ENCODE data around the gene SERPINB12.

Gene SERPINB12

DNA sequence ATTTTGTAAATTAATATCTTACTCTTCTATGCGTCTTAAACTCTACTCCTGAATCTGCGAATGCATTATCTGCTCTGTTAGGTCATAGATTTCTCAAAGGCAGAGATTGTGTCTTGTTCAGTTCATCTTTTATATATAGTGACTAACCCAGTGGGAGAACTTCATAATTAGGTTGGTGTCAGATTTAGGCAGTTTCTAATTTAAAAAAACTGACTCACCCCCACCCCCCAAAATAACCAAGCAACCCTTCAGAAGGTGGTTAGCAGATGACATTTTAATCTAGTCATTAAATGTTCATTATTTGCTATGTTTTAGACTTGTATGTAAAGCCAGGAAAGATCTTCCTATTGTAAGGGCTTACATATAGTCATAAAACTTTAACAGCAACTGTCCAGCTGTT, 10.4 kb downstream of the SERPINB12 start:
- no peak for DNase-seq

DNA sequence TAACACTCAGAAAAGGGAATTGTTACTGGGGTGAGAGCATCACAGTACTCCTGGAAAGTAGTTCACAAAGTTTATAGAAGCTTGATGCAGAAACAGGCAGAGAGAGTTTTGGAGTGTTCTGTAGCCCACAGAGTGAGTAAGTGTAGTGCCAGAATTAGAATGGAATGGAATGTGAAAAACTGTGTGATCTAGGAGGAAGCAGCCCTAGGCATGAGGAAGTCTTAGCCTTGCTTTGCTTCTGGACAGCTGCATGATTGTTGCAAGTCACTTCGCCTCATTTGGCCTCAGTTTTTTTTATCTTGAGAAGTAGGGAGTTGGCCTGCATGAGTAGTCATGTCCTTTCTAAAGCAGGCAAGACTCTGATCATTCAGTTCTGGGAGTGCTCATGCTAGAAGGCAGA, 10.9 kb downstream of the SERPINB12 start:
- DNase-seq: no peak

DNA sequence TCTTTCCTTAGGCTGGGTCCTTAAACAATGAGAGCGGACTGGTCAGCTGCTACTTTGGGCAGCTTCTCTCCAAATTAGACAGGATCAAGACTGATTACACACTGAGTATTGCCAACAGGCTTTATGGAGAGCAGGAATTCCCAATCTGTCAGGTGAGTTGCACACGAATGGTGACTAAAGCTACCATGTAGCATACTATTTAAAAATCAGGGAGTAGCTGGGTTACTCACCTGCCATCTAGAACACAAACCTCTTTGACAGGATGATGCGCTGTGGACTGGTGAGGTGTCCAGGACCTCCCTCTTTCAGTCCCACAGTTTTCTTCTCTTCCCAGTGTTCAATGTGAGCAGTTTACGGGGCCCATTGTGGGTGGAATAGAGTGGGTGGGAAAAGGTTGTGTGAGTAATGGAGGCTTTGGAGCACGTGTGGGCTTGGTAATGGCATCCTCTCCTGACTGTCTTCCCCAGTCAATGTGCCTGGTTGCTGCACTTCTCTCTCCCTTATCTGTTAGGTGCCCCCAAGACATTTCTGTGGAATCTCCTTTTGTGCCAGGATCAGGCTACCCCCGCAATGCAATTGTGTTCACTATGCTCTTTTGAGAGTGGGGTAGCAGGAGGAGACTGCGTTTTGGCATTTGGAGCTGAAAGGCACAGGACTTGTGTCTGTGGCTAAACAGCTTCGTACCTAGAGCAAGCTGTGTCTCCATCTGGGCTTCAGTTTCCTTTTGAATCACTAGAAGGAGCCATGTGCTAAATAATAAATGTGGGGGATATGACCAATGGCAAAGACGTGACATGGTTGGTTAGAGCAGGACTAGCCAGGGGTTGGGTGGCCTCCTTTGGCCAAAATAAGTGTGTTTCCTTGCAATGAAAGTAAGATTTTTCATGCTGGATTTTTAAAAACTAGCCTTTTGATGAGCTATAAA, 17.7 kb downstream of the SERPINB12 start:
- DNase-seq: no peak

DNA sequence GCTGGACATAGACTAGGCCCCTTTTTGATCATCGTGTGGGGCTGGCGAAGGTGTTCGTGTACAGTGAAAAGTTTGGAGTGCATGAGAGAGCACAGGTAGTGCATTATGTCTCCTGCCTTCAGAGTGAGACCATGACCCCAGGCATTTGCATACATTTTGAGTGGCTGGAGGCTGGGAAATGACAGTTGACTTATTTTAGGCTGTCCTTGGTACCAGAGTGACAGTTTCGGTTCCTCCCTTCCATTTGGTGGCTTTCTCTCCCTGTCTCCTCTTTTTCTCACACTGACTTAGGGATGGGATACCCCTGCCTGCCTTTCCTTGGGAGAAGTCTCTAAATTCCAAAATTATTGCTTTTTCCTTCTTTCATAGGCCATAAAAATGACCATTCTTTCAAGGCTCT, 20.1 kb downstream of the SERPINB12 start:
- no peak for DNase-seq

DNA sequence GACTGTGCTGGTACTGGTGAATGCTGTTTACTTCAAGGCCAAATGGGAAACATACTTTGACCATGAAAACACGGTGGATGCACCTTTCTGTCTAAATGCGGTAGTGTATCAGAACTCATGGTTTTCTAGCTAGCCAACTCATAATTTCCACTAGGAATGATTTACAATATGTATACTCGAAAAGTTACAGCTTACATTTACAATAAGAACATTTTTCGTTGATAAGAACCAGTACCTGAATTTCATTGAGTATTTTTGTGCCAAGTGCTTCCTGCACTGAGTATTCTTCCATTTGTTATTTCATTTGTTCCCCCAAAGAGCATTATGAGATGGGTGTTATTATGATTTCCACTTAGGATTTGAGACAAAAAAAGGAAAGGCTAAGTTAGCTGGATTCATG, 21.9 kb downstream of the SERPINB12 start:
- DNase-seq: no peak

DNA sequence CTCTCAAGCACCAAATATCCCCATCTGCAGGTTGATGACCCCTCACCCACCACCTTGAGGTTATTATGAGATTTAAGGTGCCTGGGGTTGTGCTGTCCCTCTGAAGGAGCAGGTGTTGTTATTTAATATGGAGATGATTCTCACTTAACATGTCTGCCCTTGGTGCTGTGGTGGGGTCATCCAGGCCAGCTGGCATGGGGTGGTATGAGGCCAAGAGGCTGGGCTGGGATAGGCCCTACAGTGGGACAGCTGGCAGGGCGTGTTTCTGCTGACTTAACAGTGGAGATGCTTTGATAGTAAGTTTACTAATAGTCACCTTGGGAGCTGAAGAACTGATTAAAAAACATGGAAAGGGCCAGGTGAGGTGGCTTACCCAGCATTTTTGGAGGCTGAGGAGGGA, 22.4 kb downstream of the SERPINB12 start:
- DNase-seq: no peak

DNA sequence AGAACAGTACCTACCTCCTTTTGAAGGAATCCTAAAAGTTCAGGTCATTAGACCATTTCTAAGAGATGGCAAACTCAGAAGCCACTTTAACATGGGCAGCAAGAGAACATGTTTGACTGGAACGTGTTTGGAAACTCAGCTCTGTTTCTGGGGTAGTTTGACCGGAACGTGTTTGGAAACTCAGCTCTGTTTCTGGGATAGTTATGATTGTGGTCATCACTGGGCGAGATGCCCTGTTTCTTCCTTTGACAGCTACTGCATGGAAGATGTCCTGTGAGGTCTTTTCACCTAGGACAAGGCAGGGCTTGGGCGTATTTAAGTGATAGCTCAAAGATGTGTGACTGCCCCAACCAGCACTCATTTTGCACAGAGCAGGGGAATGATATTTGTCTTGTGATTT, 25.1 kb downstream of the SERPINB12 start:
- no peak for DNase-seq

DNA sequence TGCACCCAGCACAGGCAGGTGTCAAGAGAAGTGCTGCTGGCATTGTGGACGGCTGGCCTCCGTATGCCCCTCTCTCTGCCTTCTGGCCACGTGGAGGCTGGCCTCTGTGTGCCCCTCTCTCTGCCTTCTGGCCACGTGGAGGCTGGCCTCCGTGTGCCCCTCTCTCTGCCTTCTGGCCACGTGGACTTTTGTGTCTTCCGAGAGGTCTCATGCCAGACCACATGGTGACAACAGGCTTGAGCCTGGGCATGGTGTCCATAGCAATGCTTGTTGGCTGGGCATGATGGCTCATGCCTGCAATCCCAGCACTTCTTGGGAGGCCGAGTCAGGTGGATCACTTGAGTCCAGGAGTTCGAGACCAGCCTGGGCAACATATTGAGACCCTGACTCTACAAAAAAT, 25.7 kb downstream of the SERPINB12 start:
- no peak for DNase-seq

DNA sequence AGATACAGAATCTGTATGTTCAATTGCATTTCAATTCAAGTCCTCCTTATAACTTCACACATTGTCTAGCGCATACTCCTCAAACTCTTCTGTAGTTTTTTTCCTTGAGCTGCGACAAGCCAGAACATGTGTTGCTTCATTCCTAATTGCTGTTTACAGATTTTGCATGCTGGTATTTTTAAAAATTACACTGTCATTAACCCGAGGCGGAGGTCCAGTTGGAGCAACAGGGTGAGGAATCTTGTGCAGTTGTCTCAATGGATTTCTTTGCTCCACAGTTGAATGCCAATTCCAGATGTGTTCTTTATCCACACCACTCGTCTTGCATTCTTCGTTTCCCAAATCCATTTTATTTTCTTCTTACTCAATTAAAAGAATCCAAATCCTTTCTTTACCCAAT, 28.6 kb downstream of the SERPINB12 start:
- DNase-seq: no peak

DNA sequence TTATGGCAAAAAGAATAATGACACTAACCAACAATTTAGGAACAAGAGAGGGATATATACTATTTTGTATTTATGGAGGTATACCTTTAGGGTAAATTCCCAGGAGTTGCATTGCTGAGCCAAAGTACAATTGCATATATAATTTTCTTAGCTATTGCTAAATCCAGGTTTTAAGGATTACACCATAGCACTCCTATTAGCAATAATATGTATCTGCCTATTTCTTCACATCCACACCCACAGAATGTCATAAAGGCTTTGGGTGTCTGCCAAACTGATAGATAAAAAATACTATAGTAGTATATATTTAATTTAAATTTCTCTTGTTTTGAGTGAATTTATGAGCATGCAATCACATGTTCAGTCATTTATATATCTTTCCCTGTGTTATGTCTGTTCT, 33.5 kb downstream of the SERPINB12 start:
- no peak for DNase-seq

DNA sequence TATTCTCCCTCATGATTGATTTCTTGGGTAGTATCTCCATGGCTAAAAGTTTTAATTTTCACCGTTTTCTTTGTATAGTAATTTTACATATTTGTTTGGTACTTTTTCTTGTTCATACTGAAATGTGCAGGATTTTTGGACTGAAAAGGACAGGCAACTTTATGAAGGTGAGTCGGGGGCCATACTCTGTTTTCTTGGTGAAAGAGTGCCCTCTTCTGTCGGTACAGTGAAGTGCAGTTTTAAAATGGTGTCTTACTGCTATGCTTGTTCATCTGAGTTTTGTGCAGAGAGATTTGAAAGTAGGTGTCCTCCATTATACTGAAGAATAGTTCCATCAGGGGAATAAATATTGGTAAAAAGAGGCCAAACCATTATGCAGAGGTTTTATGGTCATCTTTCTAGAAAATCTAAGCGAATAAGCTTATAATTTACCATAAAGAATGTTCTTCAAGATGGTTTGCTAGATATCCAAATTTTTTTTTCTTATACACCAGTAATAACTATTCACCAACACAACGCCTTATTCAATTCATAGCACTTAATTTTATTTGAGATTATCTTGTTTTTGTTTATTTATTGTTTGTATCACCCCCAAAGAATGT, 36.3 kb downstream of the SERPINB12 start:
- no peak for DNase-seq

DNA sequence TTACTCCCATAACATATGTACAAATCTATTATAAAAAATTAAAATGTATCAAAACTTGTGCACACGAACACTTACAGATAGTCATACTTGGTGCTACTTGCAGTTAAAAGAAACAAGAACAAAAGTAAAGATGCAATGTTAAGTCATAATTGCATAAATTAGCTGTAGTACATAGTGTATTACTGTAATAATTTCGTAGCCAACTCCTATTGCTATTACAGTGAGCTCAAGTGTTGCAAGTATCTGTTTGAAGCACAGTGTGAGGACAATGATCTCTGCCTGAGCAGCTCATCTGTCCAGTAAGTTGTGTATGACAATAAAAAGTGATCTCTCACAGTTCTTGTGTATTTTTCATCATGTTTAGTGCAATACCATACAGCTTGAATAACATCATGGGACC, 37.4 kb downstream of the SERPINB12 start:
- DNase-seq: no peak

DNA sequence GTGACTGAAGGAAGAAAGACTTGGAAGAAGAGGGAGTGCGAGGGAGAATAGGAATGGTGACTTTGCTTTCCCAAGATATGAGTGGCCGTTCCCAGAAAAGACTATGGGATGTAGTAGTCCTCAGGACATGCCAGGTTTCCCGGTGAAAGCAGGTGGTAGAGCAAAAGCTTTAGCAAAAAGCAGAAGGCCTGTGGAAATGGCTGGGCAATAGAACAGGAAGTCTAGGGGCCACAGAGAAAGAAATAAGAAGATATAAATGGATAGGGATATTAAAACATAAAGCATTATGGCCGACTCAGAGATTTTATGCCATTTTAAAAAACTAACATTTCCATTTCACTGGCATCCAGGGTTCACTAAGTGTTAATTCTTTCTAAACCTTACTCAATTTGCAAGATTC, 43.8 kb downstream of the SERPINB12 start:
- no peak for DNase-seq

DNA sequence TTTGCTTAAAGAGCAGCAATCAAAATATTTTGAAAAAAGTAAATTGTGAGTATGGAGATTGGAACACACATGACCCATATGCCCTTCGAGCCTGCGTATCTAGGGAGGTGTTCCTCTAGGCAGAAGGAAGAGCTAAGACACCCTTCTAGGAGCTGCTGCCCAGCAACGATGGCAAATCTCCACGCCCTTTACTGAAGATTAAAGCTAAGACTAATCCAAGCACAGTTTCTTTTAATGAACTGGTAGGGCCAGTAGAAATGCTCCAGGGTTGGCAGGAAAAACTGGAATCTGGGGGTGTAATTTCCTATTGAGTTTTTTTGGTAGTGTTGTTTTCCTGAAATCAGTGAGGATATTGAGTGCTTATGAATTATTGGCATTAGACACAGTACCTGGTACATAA, 44.3 kb downstream of the SERPINB12 start:
- no peak for DNase-seq

DNA sequence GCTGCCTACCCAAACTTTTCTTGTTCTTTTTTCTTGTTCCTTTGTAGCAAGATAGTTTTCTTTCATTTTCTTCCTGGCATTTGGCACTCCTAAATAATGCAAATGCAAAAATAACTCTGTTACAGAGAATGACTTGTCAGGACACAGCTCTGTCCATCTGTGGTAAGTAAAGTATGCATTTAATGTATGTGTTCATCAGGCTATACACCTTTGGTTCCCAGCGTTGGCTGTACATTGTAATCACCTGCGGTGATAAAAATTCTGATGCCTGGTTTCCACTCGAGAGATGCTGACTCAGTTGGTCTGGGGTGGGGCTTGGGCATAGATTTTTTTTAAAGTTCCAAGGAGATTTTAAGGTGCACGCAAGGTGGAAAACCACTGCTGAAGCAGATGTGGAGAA, 44.8 kb downstream of the SERPINB12 start, which contains the start of gene SERPINB13:
TSS of gene SERPINB13 (plus strand) at position 378 of the 400 bp plus-strand sequence. CDS start 1,325 bp downstream, outside the sequence.
- no peak for DNase-seq

DNA sequence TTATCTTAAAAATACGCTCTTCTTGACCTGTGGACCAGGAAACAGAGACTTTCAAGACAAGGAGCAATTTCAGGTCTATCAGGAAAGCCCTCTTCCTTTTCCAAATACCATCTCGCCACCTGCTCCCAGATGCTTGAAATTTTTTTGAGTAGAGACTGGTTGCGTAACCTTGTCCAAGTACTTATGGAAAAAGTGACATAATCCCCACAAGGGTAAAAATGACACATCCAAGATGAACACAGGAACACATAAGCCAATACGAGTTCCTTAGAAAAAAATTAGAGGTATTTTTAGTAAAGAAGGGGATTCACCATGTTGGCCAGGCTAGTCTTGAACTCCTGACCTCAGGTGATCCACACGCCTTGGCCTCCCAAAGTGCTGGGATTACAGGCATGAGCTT, 46.7 kb downstream of the SERPINB12 start:
- no peak for DNase-seq

DNA sequence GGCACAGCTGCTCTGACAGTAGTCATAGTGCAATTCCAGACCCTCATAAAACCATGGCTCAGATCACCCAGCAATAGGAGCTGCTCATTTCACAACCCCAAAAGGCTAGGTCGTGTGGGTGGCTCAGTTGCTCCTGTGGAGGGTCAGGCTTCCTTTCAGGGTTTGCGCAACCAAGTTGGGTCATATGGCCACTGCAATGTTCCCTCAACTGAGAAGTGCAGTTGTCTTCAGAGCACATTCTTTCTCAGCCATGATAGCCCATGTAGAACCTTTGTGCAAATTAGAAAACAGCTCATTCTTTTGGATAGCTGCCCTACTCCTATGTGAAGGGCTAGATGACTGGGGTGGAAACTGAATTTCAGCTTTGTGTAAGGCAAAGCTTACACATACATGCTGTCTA, 48.2 kb downstream of the SERPINB12 start:
- DNase-seq: no peak

DNA sequence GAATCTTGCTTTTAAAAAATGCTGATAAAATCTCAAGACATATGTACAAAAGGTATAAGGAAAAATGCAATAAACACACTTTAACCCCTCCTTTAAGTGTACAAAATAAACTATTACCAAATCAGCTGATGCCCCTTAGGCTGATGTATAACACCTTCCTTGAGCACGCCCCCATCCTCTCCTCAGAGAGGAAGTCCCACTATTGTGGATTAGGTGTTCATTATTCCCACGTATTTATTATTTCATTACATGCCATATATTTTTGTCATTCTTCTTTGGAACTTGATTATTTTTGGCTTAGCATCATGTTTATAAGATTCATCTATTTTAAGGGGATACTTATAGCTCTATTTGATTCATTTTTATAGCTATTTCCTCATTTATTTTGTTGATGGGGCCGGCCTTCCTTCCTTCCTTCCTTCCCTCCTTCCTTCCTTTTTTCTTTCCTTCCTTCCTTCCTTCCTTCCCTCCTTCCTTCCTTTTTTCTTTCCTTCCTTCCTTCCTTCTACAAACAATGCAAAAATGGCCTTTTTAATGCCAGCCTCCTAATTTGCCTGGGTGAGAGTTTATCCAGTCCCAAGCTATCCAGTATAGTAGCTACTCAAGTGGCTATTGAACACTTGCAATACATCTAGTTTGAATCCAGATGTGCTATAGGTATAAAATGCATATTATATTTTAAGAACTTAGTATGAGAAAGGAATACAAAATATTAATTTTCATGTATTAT, 49.0 kb downstream of the SERPINB12 start:
- DNase-seq: no peak

DNA sequence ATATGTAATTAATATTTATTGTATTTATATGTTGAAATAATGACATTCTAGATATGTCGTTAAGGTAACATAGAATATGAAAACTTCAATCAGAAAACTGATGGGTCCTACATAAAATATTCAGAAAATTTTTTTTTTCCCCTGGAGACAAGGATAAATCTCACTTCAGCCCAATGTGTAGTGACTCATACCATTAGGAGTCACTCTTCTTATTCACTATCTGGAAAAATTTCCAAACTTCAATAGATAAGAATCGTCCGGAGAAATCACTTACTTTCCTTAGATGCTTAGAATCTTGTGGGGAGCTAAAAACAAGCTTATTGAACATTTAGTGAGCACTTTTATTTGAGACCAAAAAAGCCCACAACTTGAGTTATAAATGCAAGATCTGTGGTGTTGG, 49.6 kb downstream of the SERPINB12 start:
- DNase-seq: no peak

DNA sequence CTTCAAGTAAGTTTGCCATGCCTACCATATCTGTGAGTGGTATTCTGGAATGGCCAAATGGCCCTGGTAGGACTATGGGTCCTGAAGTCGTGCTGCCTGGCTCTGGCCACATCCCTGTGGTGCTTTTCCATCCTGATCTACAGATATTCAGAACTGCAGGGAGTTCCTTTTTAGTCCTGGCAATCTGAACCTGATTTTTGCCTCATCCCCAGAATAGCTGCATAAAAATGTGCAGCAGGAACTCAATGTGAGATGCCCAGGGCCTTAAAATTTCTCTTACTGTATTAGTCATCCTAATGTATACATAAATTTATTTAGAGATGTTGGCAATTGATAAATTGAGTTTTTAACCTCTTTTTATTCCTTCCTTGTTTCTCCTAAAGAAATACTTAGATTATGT, 50.3 kb downstream of the SERPINB12 start:
- no peak for DNase-seq

DNA sequence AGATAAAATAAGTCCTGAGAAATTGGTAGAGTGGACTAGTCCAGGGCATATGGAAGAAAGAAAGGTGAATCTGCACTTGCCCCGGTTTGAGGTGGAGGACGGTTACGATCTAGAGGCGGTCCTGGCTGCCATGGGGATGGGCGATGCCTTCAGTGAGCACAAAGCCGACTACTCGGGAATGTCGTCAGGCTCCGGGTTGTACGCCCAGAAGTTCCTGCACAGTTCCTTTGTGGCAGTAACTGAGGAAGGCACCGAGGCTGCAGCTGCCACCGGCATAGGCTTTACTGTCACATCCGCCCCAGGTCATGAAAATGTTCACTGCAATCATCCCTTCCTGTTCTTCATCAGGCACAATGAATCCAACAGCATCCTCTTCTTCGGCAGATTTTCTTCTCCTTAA, 54.8 kb downstream of the SERPINB12 start:
- no peak for DNase-seq

DNA sequence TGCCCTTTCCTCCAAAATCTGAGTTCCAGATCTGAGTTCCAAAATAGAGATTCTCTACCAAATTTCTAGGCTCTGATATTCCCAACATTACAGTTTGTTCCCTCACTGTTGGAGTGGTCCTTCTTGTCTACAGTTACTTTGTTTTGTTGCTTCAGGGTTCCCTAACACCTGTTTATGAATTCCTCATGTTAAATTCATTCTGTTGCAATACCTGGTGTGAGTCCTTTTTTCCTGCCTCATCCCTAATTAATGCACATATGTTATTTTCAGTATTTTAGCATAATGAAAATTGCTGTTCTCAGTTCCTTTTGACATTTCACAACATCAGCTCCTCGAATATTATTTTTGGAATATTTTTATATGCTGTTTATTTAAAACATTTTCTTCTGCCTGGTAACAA, 61.2 kb downstream of the SERPINB12 start:
- DNase-seq: no peak

DNA sequence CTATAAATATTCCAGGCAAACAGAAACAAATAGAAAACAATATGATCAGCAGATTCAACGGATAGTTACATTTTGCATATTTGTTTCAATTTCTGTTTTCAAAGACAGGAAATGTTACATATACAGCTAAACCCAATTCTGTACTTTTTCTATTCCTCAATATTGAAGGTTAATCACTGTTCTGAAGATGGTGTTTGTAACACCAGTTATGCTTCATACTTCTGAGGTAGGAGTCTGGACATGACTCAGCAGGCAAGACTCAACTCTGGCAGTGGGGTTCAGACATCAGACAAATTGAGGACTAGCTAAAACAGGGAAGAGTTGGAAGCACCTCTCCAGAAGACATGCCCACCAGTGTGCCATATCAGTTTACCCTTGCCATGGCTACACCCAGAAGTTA, 61.6 kb downstream of the SERPINB12 start:
- no peak for DNase-seq

Measured in NCI-H1694 (cell line).